ENCODE measurements around the gene KLHL26. TPM values are rescaled to one million over a fixed set of nuclear protein-coding genes. Genes with fewer than 3 reads are reported as not detected.

KLHL26 gene
- total RNA-seq, 1 experiment from 2014 or later = 10.7 TPM

DNA sequence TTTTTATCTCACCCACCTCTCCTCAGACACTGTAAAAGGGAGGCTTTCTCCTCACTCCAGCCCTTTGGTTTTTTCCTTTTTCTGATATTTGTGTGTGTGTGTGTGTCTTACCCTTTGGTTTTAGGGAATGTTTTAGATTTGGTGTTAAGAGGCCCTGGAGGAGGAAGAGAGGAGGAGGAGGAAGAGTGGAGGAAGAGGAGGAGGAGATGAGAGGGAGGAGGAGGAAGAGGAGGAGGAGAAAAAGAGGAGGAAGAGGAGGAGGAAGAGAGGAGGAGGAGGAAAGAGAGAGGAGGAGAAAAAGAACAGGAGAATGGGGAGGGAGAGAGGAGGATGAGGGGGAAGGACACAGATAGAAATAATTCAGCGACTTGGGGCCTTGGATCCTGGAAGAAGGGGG is 10.5 kb downstream of the KLHL26 start:
- Mint-ChIP-seq H3K9me3 (no peaks in the 10 kb centered on the region), H3K4me1 (peaks cover 39 to 54% of the 10 kb centered on the region in 2 experiments), H3K27me3 (ENCODE audit: low read depth) (peaks cover 2% of the 10 kb centered on the region), H3K4me3 (no peak overlapping the region), H3K36me3 (ENCODE audit: insufficient read depth in 1 of 3, low read depth in 3 of 3) (peaks cover 0 to 2% (median 2%) of the 10 kb centered on the region in 3 experiments; a peak in 1 of 7 replicates), H3K27ac (no peak overlapping the region)
- Histone ChIP-seq H3K4me1 (ENCODE audit: insufficient read depth, low read length) (no peaks in the 10 kb centered on the region; the same call in 1 of the 2 replicates), H4K91ac (ENCODE audit: insufficient read length, low read depth, low read length) (no peak overlapping the region), H2BK5ac (ENCODE audit: insufficient read length, low read length) (no peak overlapping the region), H3K18ac (ENCODE audit: insufficient read length, low read depth, low read length) (no peak overlapping the region), H3K79me2 (ENCODE audit: insufficient read depth, low read length) (no peaks in the 10 kb centered on the region), H3K9me3 (ENCODE audit: control insufficient read depth, low read depth, low read length) (no peaks in the 10 kb centered on the region), H2BK20ac (ENCODE audit: low read depth, low read length, poor library complexity, severe bottlenecking) (no peak overlapping the region), H3K79me1 (ENCODE audit: insufficient read depth, low read depth, low read length, poor library complexity, severe bottlenecking) (no peaks in the 10 kb centered on the region), H2BK12ac (ENCODE audit: insufficient read length, low read depth, low read length) (no peak overlapping the region), H4K8ac (replicated peaks; ENCODE audit: insufficient read length, low read depth, low read length) (no peak overlapping the region), H3K14ac (ENCODE audit: insufficient read depth, low read length) (no peak overlapping the region), H3K27ac (ENCODE audit: insufficient read length, low read depth, low read length) (no peak overlapping the region), H3K4me2 (ENCODE audit: insufficient read depth, insufficient read length, low read length) (no peak overlapping the region), H3K4ac (ENCODE audit: low read depth, low read length) (no peak overlapping the region), H2BK120ac (ENCODE audit: low read depth, low read length, poor library complexity, severe bottlenecking) (no peak overlapping the region), H2BK15ac (ENCODE audit: low read depth, low read length) (no peak overlapping the region), H3K23ac (ENCODE audit: insufficient read length, low read depth, low read length) (no peak overlapping the region), H2AFZ (ENCODE audit: low read length) (no peak overlapping the region), H3K56ac (ENCODE audit: insufficient read length, low read depth, low read length) (no peak overlapping the region), H3T11ph (ENCODE audit: low read length) (no peak overlapping the region), H3K9ac (ENCODE audit: extremely low read depth, insufficient read length, low read length) (no peak overlapping the region), H3K23me2 (ENCODE audit: insufficient read length, low read depth, low read length, poor library complexity, severe bottlenecking) (no peaks in the 10 kb centered on the region), H2AK5ac (ENCODE audit: insufficient read length, low read length) (no peak overlapping the region), H4K20me1 (ENCODE audit: control insufficient read depth, insufficient read depth, insufficient read length) (no peaks in the 10 kb centered on the region), H3K27me3 (ENCODE audit: insufficient read depth, low read length) (no peaks in the 10 kb centered on the region), H4K5ac (ENCODE audit: insufficient read length, low read depth, low read length) (no peak overlapping the region)
- TF ChIP-seq, protein P1, sequence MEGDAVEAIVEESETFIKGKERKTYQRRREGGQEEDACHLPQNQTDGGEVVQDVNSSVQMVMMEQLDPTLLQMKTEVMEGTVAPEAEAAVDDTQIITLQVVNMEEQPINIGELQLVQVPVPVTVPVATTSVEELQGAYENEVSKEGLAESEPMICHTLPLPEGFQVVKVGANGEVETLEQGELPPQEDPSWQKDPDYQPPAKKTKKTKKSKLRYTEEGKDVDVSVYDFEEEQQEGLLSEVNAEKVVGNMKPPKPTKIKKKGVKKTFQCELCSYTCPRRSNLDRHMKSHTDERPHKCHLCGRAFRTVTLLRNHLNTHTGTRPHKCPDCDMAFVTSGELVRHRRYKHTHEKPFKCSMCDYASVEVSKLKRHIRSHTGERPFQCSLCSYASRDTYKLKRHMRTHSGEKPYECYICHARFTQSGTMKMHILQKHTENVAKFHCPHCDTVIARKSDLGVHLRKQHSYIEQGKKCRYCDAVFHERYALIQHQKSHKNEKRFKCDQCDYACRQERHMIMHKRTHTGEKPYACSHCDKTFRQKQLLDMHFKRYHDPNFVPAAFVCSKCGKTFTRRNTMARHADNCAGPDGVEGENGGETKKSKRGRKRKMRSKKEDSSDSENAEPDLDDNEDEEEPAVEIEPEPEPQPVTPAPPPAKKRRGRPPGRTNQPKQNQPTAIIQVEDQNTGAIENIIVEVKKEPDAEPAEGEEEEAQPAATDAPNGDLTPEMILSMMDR (conservative IDR thresholded peaks at IDR 0.05) = no peak
- DNase-seq = no peak
- no CpG with 5 or more reads among the region's 1 CpG for WGBS (ENCODE audit: extremely low coverage, insufficient read length, low lambda C conversion rate)

Measured in H9 (cell line).